NCI-H2196 treated with DMSO at 0.1 percent for 48 hours (cell line): Measurements from ENCODE around the gene LTB.

Experiments
- DNase-seq: peaks from one replicate; lab custom pipeline; 2025; ENCODE audit not compliant: unreplicated experiment; lab: John Stamatoyannopoulos, UW

The LTB gene

DNA sequence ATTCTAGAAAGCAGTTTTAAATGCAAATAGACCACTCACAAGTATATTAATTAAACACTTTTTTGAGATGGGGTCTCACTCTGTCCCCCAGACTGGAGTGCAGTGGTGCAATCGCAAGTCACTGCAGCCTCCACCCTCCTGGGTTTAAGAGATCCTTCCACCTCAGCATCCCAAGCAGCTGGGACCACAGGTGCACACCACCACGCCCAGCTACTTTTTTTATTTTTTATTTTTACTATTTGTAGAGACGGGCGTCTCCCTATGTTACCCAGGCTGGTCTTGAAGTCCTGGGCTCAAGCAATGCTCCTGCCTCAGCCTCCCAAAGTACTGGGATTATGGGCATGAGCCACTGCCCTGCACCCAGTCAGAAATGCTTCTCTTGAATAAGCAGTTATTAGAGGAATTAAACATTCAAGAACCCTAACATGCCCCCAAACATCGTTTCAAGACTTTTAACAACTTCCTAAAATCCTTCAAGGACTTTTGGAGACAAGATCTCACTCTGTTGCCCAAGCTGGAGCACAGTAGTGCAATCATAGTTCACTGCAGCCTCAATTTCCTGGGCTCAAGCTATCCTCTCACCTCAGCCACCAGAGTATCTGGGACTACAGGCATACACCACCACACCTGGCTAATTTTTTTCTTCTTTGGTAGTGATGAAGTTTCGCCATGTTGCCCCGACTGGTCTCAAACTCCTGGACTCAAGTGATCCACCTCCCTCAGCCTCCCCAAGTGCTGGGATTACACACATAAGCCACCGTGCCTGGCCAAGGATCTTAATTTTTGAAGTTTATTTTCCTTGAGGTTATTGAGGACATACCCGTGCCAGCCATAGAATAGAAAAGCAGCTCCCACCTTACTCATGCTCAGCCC, 50.2 kb downstream of the LTB start:
- no peak for DNase-seq

DNA sequence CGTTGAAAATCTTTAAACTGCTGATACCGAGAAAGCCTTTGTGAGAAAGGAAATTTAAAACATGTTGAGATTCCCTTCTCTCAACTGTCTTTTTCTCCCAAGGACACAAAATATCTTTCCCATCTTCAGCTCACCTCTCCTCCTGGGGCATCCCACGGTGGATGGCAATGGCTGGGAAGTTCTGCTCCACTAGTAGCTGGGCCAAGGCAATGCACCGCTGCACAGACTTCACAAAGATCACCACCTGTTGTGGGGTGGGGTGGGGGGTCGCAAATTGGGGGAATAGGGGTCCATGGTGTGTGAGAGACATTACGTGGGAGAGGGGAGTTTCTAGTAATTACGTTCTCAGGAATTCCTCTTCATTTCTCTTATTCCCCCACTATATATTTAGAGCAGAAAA, 51.1 kb downstream of the LTB start:
- DNase-seq, result no peak

DNA sequence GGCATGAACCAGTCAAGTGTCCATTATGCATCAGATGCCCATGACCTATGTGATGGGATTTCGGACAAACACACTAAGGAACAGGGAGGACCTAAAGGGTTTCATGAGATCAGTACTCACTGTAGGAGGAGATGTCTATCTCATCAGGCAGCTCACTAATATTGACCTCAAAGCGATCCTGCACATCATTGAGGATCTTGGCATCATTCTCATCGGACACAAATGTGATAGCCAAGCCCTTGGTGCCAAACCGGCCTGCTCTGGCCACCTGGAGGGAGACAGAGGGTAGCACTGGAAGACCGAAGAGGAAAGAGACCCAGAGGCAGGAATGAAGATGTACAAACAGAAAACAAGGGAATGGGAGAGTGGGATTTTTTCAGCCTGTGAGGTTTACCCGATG, 51.6 kb downstream of the LTB start:
- no peak for DNase-seq
